ENCODE measurements around the gene PHEX. TPM values are rescaled to one million over a fixed set of nuclear protein-coding genes. Genes with fewer than 3 reads are reported as not detected.

The PHEX gene
- total RNA-seq, 1 experiment from 2014 or later, result 0.27 TPM

- Histone ChIP-seq H3K4me2 (ENCODE audit: low read length) (no peak overlapping the region), H4K20me1 (ENCODE audit: insufficient read depth) (no peaks in the 10 kb centered on the region), H3K36me3 (ENCODE audit: control insufficient read depth in 1 of 2, insufficient read depth in 2 of 2, low read length in 2 of 2) (no peaks in the 10 kb centered on the region), H3K27me3 (ENCODE audit: insufficient read depth, low read length) (no peaks in the 10 kb centered on the region), H2AFZ (ENCODE audit: low read depth, low read length, poor library complexity, severe bottlenecking) (no peak overlapping the region), H3K79me2 (ENCODE audit: insufficient read depth, low read length) (no peaks in the 10 kb centered on the region), H3K9me3 (ENCODE audit: control insufficient read depth in 1 of 2, insufficient read depth in 1 of 2, low read depth in 1 of 2, low read length in 2 of 2) (no peaks in the 10 kb centered on the region), H3K4me3 (replicated peaks in 1 of 2; ENCODE audit: low read depth in 1 of 2, low read length in 2 of 2) (no peak overlapping the region), H3K4me1 (ENCODE audit: control insufficient read depth in 1 of 2, insufficient read depth in 2 of 2, low read length in 2 of 2) (no peaks in the 10 kb centered on the region), H3K27ac (ENCODE audit: low read depth, low read length) (no peak overlapping the region), H3K9me2 (ENCODE audit: insufficient read depth) (no peaks in the 10 kb centered on the region), H3K9ac (ENCODE audit: low read length) (no peak overlapping the region)
- ATAC-seq (no peak), DNase-seq (ENCODE audit: low read depth, low spot score) (no peak)
- POLR2A ChIA-PET, result no interaction called here
- TF ChIP-seq EZH2 (IDR thresholded peaks at IDR 0.05) (no peak), ATF3 (IDR thresholded peaks at IDR 0.05) (no peak), ZBTB33 (IDR thresholded peaks at IDR 0.05; ENCODE audit: extremely low read depth, insufficient replicate concordance, low read length) (no peak), EGR1 (IDR thresholded peaks at IDR 0.05; ENCODE audit: low read depth) (no peak), YY1 (IDR thresholded peaks at IDR 0.05; ENCODE audit: extremely low read depth, insufficient replicate concordance, low read depth, low read length) (no peak), CBX3 (IDR thresholded peaks at IDR 0.05; ENCODE audit: low read depth) (no peak), CTCF (IDR thresholded peaks at IDR 0.05 in 2 of 3, conservative IDR thresholded peaks at IDR 0.05 in 1 of 3; ENCODE audit: borderline replicate concordance in 1 of 3, insufficient read depth in 1 of 3, low read depth in 2 of 3, low read length in 2 of 3) (no peak), ZNF274 (IDR thresholded peaks at IDR 0.05; ENCODE audit: low read depth, low read length) (no peak), RAD21 (IDR thresholded peaks at IDR 0.05; ENCODE audit: low read depth) (no peak), ZFX (IDR thresholded peaks at IDR 0.05) (no peak), JUND (IDR thresholded peaks at IDR 0.05) (no peak), FOSL1 (IDR thresholded peaks at IDR 0.05; ENCODE audit: low read depth) (no peak), CEBPB (IDR thresholded peaks at IDR 0.05; ENCODE audit: low read depth) (no peak), REST (IDR thresholded peaks at IDR 0.05; ENCODE audit: low read depth) (no peak), SRF (IDR thresholded peaks at IDR 0.05; ENCODE audit: low read depth) (no peak), ELF1 (IDR thresholded peaks at IDR 0.05; ENCODE audit: borderline replicate concordance, low read depth) (no peak), SP1 (IDR thresholded peaks at IDR 0.05; ENCODE audit: low read depth) (no peak), TCF7L2 (IDR thresholded peaks at IDR 0.05; ENCODE audit: borderline replicate concordance, extremely low read depth, insufficient read depth, insufficient read length) (no peak), SIN3A (IDR thresholded peaks at IDR 0.05; ENCODE audit: low read depth) (no peak)
- CTCF ChIA-PET, result no interaction called here
- intact Hi-C loops (cut with micrococcal nuclease), result no loop called here
- BruUV-seq (replicated peaks), result no TSS peak
- RAD21 ChIA-PET (ENCODE audit: low non-redundant PET in 1 of 2, low total read pairs in 2 of 2, uncharacterized antibody in 2 of 2, unreplicated experiment in 2 of 2), result no interaction called here
These were observed 115.8 kb downstream of the PHEX start for GRCh38 chrX:22147942-22148341.

All from HCT116 (cell line).